Suprapubic skin (tissue), 4 donors: Measurements from ENCODE around the gene SRPK1. TPM values are rescaled to one million over a fixed set of nuclear protein-coding genes. Genes with fewer than 3 reads are reported as not detected.

ENCODE experiments used
- DNase-seq, 2 donors: peaks; one replicate each; pipeline ENCODE4 v3.0.0-alpha.2; 2019; ENCODE audit warnings: low spot score in 2 of 2
- H3K27ac ChIP-seq: fragments of 200-600 bp; sonication (generic); one replicate; pipeline ENCODE4 v1.5.1; 2019
- H3K27me3 ChIP-seq: fragments of 200-600 bp; sonication (generic); one replicate; pipeline ENCODE4 v1.5.1; 2019
- H3K36me3 ChIP-seq: fragments of 200-600 bp; sonication (generic); one replicate; pipeline ENCODE4 v1.5.1; 2019
- H3K4me1 ChIP-seq: fragments of 200-600 bp; sonication (generic); one replicate; pipeline ENCODE4 v1.5.1; 2019
- H3K4me3 ChIP-seq: fragments of 200-600 bp; sonication (generic); one replicate; pipeline ENCODE4 v1.5.1; 2019; ENCODE audit warnings: mild to moderate bottlenecking
- H3K9me3 ChIP-seq: fragments of 200-600 bp; sonication (generic); one replicate; pipeline ENCODE4 v1.5.1; 2019
- CTCF ChIP-seq, 2 donors: fragments of 200-600 bp in 1 of 2; fragments of 450-650 bp in 1 of 2; sonication (generic) in 1 of 2; IDR thresholded peaks; one replicate each; pipeline ENCODE4 v1.5.1; 2016 to 2019; ENCODE audit warnings: antibody characterized with exemption in 2 of 2, mild to moderate bottlenecking in 1 of 2, moderate library complexity in 1 of 2
- EP300 ChIP-seq: sonication (generic); formaldehyde crosslinking; IDR thresholded peaks from one replicate; pipeline ENCODE4 v1.6.1; 2017; ENCODE audit warnings: antibody characterized with exemption
- POLR2A ChIP-seq, 2 donors: fragments of 450-650 bp; IDR thresholded peaks; one replicate each; pipeline ENCODE4 v1.6.1; 2017; ENCODE audit warnings: antibody characterized with exemption in 2 of 2, mild to moderate bottlenecking in 2 of 2, moderate library complexity in 2 of 2
- POLR2AphosphoS5 ChIP-seq, 3 donors: sonication (generic); formaldehyde crosslinking; IDR thresholded peaks; one replicate each; pipeline ENCODE4 v1.6.1; 2017; ENCODE audit warnings: antibody characterized with exemption in 3 of 3
- WGBS: methylation state at CpG from one replicate; pipeline ENCODE4 v1.1.5; 2018; 5-methylcytosine and 5-hydroxymethylcytosine counted together
- total RNA-seq, 4 donors: library from RNA; depleted of rRNA; stranded (reverse); fragments of >200 nt; gene quantifications; one replicate each; pipeline ENCODE4 v1.1.0, GENCODE V29; 2016

SRPK1 gene
- total RNA-seq, 4 donors from 2014 or later: 73.9 to 127 (median 91.2) TPM

- H3K4me3 ChIP-seq: no peak overlapping the region
- H3K27me3 ChIP-seq: no peaks in the 10 kb centered on the region
- TF ChIP-seq POLR2A (IDR thresholded peaks at IDR 0.05) (no peak), POLR2AphosphoS5 (IDR thresholded peaks at IDR 0.05) (no peak), CTCF (IDR thresholded peaks at IDR 0.05) (no peak)
- H3K36me3 ChIP-seq: peaks cover 12% of the 10 kb centered on the region
- H3K27ac ChIP-seq: no peak overlapping the region
- no peak for DNase-seq
- no peaks in the 10 kb centered on the region for H3K9me3 ChIP-seq
- 97% methylated on average over 5 of the region's 5 CpGs for WGBS
- H3K4me1 ChIP-seq: no peaks in the 10 kb centered on the region
Observed at GRCh38 chr6:35831257-35832007, 89.5 kb downstream of the SRPK1 start.

GRCh38 chr6:35829306-35829705 is 91.6 kb downstream of the SRPK1 start:
- Histone ChIP-seq H3K27ac (no peak overlapping the region), H3K27me3 (no peaks in the 10 kb centered on the region), H3K4me3 (no peak overlapping the region), H3K9me3 (no peaks in the 10 kb centered on the region), H3K4me1 (no peaks in the 10 kb centered on the region), H3K36me3 (no peaks in the 10 kb centered on the region)
- 98% methylated on average over 5 of the region's 5 CpGs for WGBS
- no peak for DNase-seq
- TF ChIP-seq POLR2AphosphoS5 (IDR thresholded peaks at IDR 0.05): no peak
- TF ChIP-seq CTCF (IDR thresholded peaks at IDR 0.05): no peak
- no peak for TF ChIP-seq POLR2A (IDR thresholded peaks at IDR 0.05)
- TF ChIP-seq EP300: no peak

- 82% methylated on average over 5 of the region's 5 CpGs for WGBS
- Histone ChIP-seq H3K9me3 (no peaks in the 10 kb centered on the region), H3K27ac (no peak overlapping the region), H3K27me3 (no peaks in the 10 kb centered on the region), H3K36me3 (no peaks in the 10 kb centered on the region), H3K4me3 (no peak overlapping the region), H3K4me1 (no peaks in the 10 kb centered on the region)
- peak in 1 of 2 donors; percentile 34 for DNase-seq
- TF ChIP-seq POLR2A (IDR thresholded peaks at IDR 0.05) (no peak), CTCF (IDR thresholded peaks at IDR 0.05) (no peak), POLR2AphosphoS5 (IDR thresholded peaks at IDR 0.05) (no peak), EP300 (no peak)
Observed at GRCh38 chr6:35824552-35825192, 96.2 kb downstream of the SRPK1 start.

- Histone ChIP-seq H3K27ac (no peak overlapping the region), H3K4me3 (no peak overlapping the region), H3K36me3 (no peaks in the 10 kb centered on the region), H3K27me3 (no peaks in the 10 kb centered on the region), H3K9me3 (no peaks in the 10 kb centered on the region), H3K4me1 (no peaks in the 10 kb centered on the region)
- TF ChIP-seq CTCF (IDR thresholded peaks at IDR 0.05) (no peak), POLR2A (IDR thresholded peaks at IDR 0.05) (no peak), POLR2AphosphoS5 (IDR thresholded peaks at IDR 0.05) (no peak), EP300 (no peak)
- DNase-seq: no peak
- WGBS: 84% methylated on average over 2 of the region's 2 CpGs
Observed at GRCh38 chr6:35823601-35824000, 97.3 kb downstream of the SRPK1 start.

- H3K36me3 ChIP-seq: no peaks in the 10 kb centered on the region
- no peaks in the 10 kb centered on the region for H3K9me3 ChIP-seq
- H3K27ac ChIP-seq: no peak overlapping the region
- no peak for DNase-seq
- no peak overlapping the region for H3K4me3 ChIP-seq
- no peak for TF ChIP-seq POLR2A (IDR thresholded peaks at IDR 0.05)
- TF ChIP-seq POLR2AphosphoS5 (IDR thresholded peaks at IDR 0.05): no peak
- TF ChIP-seq EP300: no peak
- TF ChIP-seq CTCF (IDR thresholded peaks at IDR 0.05): no peak
- no peaks in the 10 kb centered on the region for H3K4me1 ChIP-seq
- H3K27me3 ChIP-seq: no peaks in the 10 kb centered on the region
Observed at GRCh38 chr6:35817515-35817914, 103.4 kb downstream of the SRPK1 start.
